Neural crest cell (in vitro differentiated cells): ENCODE data around the gene MINDY4. TPM values are rescaled to one million over a fixed set of nuclear protein-coding genes. Genes with fewer than 3 reads are reported as not detected.

ENCODE experiments used
- DNase-seq: peaks from one replicate; pipeline ENCODE4 v3.0.0; 2021; ENCODE audit warnings: low read depth, mixed read lengths, low spot score
- H3K27ac Mint-ChIP-seq: one replicate; pipeline ENCODE4 v1.8.0; 2021; ENCODE audit warnings: mild to moderate bottlenecking, mixed read lengths; ENCODE audit not compliant: unreplicated experiment
- H3K27me3 Mint-ChIP-seq: 2 replicates; pipeline ENCODE4 v1.8.0; 2021; ENCODE audit warnings: low read depth, mild to moderate bottlenecking, mixed read lengths
- H3K36me3 Mint-ChIP-seq: 2 replicates; pipeline ENCODE4 v1.8.0; 2021; ENCODE audit warnings: low read depth, mild to moderate bottlenecking, mixed read lengths
- H3K4me1 Mint-ChIP-seq: 2 replicates; pipeline ENCODE4 v1.8.0; 2021; ENCODE audit warnings: mixed read lengths
- H3K4me3 Mint-ChIP-seq: one replicate; pipeline ENCODE4 v1.8.0; 2021; ENCODE audit warnings: mild to moderate bottlenecking, mixed read lengths
- H3K9me3 Mint-ChIP-seq: 2 replicates; pipeline ENCODE4 v1.8.0; 2021; ENCODE audit warnings: mixed read lengths
- CTCF ChIP-seq: fragments of 200-600 bp; sonication (generic); conservative IDR thresholded peaks from 2 replicates; pipeline ENCODE4 v1.5.0; 2021; ENCODE audit warnings: antibody characterized with exemption, mild to moderate bottlenecking
- total RNA-seq: library from RNA; stranded (reverse); gene quantifications from 2 replicates; pipeline ENCODE4 v1.2.1, GENCODE V29; 2021

MINDY4 gene
- total RNA-seq, 1 donor from 2014 or later, result 9.2 TPM

- Mint-ChIP-seq H3K4me3 (no peak overlapping the region), H3K27ac (no peak overlapping the region), H3K36me3 (peaks cover 8% of the 10 kb centered on the region), H3K27me3 (no peaks in the 10 kb centered on the region), H3K4me1 (peaks cover 11% of the 10 kb centered on the region), H3K9me3 (no peaks in the 10 kb centered on the region)
- no peak for DNase-seq
- TF ChIP-seq CTCF, result no peak
These were observed 72.7 kb downstream of the MINDY4 start for GRCh38 chr7:30843741-30844482.

- TF ChIP-seq CTCF, result no peak
- DNase-seq, result no peak
- peaks cover 6% of the 10 kb centered on the region for H3K36me3 Mint-ChIP-seq
- no peak overlapping the region for H3K27ac Mint-ChIP-seq
- H3K9me3 Mint-ChIP-seq, result no peaks in the 10 kb centered on the region
- no peak overlapping the region for H3K4me3 Mint-ChIP-seq
- H3K27me3 Mint-ChIP-seq, result no peaks in the 10 kb centered on the region
- peaks cover 7% of the 10 kb centered on the region for H3K4me1 Mint-ChIP-seq
These were observed 73.3 kb downstream of the MINDY4 start for GRCh38 chr7:30844483-30844874.

- H3K27me3 Mint-ChIP-seq, result no peaks in the 10 kb centered on the region
- peaks cover 3% of the 10 kb centered on the region for H3K36me3 Mint-ChIP-seq
- DNase-seq, result no peak
- no peak overlapping the region for H3K4me3 Mint-ChIP-seq
- TF ChIP-seq CTCF, result no peak
- H3K27ac Mint-ChIP-seq, result peak overlapping the region; percentile 12
- H3K9me3 Mint-ChIP-seq, result no peaks in the 10 kb centered on the region
- H3K4me1 Mint-ChIP-seq, result peaks cover 5% of the 10 kb centered on the region
These were observed 73.7 kb downstream of the MINDY4 start for GRCh38 chr7:30844916-30845315.

- TF ChIP-seq CTCF, result no peak
- Mint-ChIP-seq H3K36me3 (peaks cover 3% of the 10 kb centered on the region), H3K27me3 (no peaks in the 10 kb centered on the region), H3K9me3 (no peaks in the 10 kb centered on the region), H3K4me1 (peaks cover 5% of the 10 kb centered on the region), H3K4me3 (no peak overlapping the region), H3K27ac (no peak overlapping the region)
- no peak for DNase-seq
These were observed 74.4 kb downstream of the MINDY4 start for GRCh38 chr7:30845426-30846135.

GRCh38 chr7:30846378-30846777, 75.2 kb downstream of the MINDY4 start:
- peaks cover 4% of the 10 kb centered on the region for H3K4me1 Mint-ChIP-seq
- H3K9me3 Mint-ChIP-seq, result no peaks in the 10 kb centered on the region
- H3K27me3 Mint-ChIP-seq, result no peaks in the 10 kb centered on the region
- peaks cover 3% of the 10 kb centered on the region for H3K36me3 Mint-ChIP-seq
- H3K4me3 Mint-ChIP-seq, result no peak overlapping the region
- no peak overlapping the region for H3K27ac Mint-ChIP-seq
- no peak for TF ChIP-seq CTCF
- DNase-seq, result no peak
